ENCODE measurements around the gene TAS2R1.
"Not testable (repeated sequence)": the region's sequence is repeated elsewhere in the genome, so short reads cannot be mapped to it uniquely, and the experiment has no call there.

Gene TAS2R1

DNA sequence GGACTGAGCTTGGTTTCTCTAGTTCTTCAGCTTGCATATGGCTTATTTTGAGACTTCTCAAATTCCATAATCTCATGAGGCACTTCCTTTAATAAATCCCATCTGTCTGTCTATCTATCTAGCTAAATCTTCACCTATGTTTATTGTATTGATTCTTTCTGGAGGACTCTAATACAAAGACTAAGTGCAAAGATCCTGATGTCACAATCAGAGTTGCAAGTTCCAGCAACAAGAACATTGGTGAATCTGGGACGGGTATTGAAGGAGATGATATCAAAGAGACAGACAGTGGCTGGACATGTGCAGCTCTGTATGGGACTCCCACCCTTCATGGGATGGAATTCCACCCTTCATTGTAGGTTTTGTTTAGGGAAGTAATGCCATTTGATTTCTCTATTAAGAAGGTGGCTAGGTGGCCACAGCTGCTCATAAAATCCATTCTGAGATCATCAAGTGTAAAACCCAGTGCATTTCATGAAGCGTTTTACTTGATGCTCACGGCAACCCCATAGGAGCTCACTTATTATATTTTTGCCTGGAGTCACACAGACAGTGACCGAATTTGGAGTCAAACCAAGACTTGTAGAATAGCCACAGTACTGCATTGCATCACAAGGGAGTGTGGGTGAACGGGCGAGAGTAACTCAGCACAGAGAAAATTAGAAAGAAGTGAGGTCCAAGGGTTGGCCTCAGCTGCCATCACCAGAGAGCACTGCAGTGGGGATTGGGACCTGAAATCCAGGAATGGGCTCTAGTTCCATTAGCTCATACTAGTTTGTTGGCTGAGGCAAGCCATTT lies 24.9 kb downstream of the TAS2R1 start:
- no peak for DNase-seq (ENCODE audit: low read depth)
- no peak for TF ChIP-seq CTCF (conservative IDR thresholded peaks at IDR 0.05; ENCODE audit: low read depth, low read length)
- no peak overlapping the region for H3K4me3 ChIP-seq (ENCODE audit: low read depth, low read length)

- DNase-seq (ENCODE audit: low read depth) = no peak
- TF ChIP-seq CTCF (conservative IDR thresholded peaks at IDR 0.05; ENCODE audit: low read depth, low read length) = no peak
- H3K4me3 ChIP-seq (ENCODE audit: low read depth, low read length) = no peak overlapping the region
Measured at GRCh38 chr5:9604416-9604815, 25.7 kb downstream of the TAS2R1 start.

DNA sequence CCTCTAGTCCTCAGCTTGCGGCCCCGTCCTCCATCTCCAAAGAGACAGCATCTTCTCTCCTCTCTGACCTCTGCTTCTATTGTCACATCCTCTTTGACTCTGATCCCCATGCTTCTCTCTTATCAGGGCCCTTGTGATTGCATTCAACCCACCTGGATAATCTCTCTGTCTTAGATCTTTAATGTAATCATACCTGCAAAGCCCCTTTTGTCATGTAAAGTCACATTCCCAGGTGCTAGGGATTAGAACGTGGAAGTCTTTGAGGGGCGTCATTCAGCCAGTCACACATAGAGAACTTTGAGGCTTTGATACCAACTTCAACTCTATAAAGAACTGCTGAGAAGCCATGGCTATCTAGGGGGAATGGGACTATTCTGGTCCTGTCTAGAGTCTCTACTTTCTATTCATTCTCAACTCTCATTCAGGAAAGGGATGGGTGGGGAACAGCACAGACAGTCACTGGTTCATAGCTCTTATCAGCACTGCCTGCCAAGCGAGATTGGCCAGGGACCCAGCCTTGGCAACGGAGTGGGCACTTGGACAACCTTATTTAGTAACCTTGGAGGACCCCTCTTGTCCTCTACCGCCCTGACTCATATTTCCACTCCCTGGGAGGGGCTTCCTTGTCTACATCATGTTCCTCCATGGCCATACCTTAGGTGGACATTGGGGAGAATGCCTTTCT lies 29.0 kb downstream of the TAS2R1 start:
- no peak for TF ChIP-seq CTCF (conservative IDR thresholded peaks at IDR 0.05; ENCODE audit: low read depth, low read length)
- no peak for DNase-seq (ENCODE audit: low read depth)
- H3K4me3 ChIP-seq (ENCODE audit: low read depth, low read length) = no peak overlapping the region

- TF ChIP-seq CTCF (conservative IDR thresholded peaks at IDR 0.05; ENCODE audit: low read depth, low read length) = no peak
- DNase-seq (ENCODE audit: low read depth) = no peak
- H3K4me3 ChIP-seq (ENCODE audit: low read depth, low read length) = no peak overlapping the region
Measured at GRCh38 chr5:9599391-9599790, 30.8 kb downstream of the TAS2R1 start.

DNA sequence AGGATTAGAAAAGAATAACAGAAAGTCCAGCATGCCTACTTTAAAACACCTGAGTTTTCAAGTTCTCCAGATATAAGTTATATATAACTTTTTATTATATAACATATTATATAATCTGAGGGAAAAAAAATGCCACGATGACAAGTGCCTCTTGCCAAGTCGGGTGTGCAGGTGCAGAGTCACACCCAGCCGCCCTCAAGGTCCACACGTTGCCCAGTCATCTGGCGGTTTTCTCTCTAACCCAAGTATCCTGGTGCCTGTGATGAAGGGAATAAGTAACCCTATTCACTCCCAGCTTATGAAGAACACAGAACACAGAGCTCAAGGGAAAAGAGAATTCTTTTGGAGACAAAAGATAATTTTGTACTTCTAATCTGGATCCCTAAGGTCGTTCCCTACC lies 31.8 kb downstream of the TAS2R1 start:
- DNase-seq (ENCODE audit: low read depth); H3K4me3 ChIP-seq (ENCODE audit: low read depth, low read length): not testable (repeated sequence)

- H3K4me3 ChIP-seq (ENCODE audit: low read depth, low read length); DNase-seq (ENCODE audit: low read depth): not testable (repeated sequence)
Measured at GRCh38 chr5:9597322-9597721, 32.8 kb downstream of the TAS2R1 start.

DNA sequence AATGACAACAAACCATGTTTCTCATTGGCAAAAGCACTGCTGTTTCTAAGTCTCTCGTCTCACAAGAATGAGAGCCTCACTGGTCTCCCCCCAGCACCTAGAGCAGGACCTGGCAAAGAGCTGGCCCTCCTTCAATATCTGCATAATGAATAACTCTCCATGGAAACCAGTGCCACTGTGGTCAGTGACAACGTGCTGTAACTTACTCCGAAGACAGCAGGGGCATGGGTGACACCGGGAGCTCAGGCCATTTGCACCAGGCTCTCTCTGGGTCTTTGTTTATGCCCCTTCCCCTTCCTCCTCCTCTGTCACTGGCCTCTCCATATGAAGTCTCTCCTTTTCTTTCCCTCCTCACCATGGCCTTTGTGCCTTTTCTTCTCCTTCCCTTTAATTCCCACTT lies 33.3 kb downstream of the TAS2R1 start:
- no peak for TF ChIP-seq CTCF (conservative IDR thresholded peaks at IDR 0.05; ENCODE audit: low read depth, low read length)
- no peak overlapping the region for H3K4me3 ChIP-seq (ENCODE audit: low read depth, low read length)
- no peak for DNase-seq (ENCODE audit: low read depth)

GRCh38 chr5:9596171-9596780 lies 33.9 kb downstream of the TAS2R1 start:
- TF ChIP-seq CTCF (conservative IDR thresholded peaks at IDR 0.05; ENCODE audit: low read depth, low read length) = no peak
- H3K4me3 ChIP-seq (ENCODE audit: low read depth, low read length) = peak overlapping the region; percentile 34
- DNase-seq (ENCODE audit: low read depth) = peak; percentile 19

All from choroid plexus epithelial cell (primary cell).